HG02852 (cell line): Measurements from ENCODE around the gene AP5S1.

Experiments used
- ATAC-seq: cut with Tn5 transposase; IDR thresholded peaks from one replicate; pipeline ENCODE4 v1.9.1; 2021; ENCODE audit warnings: mild to moderate bottlenecking, moderate library complexity; ENCODE audit not compliant: unreplicated experiment

The AP5S1 gene

DNA sequence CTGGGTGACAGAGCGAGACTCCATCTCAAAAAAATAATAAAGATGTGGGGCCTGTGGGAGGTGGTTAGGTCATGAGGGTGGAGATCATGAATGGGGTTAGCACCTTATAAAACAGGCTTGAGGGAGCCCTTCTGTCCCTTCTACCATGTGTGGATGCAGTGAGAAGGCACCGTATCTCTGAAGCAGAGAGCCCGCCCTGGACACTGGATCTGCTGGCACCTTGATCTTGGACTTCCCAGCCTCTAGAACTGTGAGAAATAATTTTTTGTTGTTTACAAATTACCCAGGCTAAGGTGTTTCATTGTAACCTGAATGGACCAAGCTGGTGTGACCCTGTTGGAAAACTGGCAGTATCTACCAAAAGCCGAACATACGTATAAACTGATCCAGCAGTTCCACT lies 53.2 kb downstream of the AP5S1 start:
- ATAC-seq: no peak

- ATAC-seq: no peak
Measured at GRCh38 chr20:3874194-3874844, 54.0 kb downstream of the AP5S1 start.

GRCh38 chr20:3875378-3875974 lies 55.1 kb downstream of the AP5S1 start:
- ATAC-seq: no peak

- no peak for ATAC-seq
Measured at GRCh38 chr20:3876000-3876399, 55.7 kb downstream of the AP5S1 start.

DNA sequence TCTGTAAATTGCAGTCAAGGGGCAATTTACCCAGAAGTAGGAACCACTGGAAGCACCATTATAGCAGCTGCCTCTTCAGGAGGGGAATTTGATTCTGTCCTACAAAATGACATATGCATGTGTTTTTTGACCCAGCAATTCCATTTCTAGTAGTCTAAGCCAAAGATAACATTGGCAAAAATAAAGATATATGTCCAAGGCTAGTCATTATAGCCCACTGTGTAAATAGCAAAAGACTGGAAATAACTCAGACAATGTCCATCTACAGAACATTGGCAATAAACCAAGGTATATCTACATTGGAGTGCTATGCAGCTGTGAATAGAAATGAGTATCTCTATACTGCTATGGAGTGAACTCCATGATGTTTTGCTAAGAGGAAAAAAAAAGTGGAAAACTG lies 56.3 kb downstream of the AP5S1 start:
- no peak for ATAC-seq
